Mammary epithelial cell (primary cell): Measurements from ENCODE around the gene TPSD1.

Source experiments
- CTCF ChIP-seq, 2 donors: IDR thresholded peaks in 1 of 2; conservative IDR thresholded peaks in 1 of 2; 2 replicates each; pipeline ENCODE4 v1.5.1; 2011 to 2012; ENCODE audit warnings: inconsistent platforms in 2 of 2, low read length in 2 of 2, mild to moderate bottlenecking in 2 of 2, control low read depth in 1 of 2, low read depth in 1 of 2; ENCODE audit not compliant: insufficient read depth in 1 of 2; ENCODE audit errors: extremely low read depth in 1 of 2
- EZH2 ChIP-seq: IDR thresholded peaks from 2 replicates; pipeline ENCODE4 v1.6.1; 2012; ENCODE audit warnings: low read length, inconsistent platforms, borderline replicate concordance

GRCh38 chr16:1275791-1276579, 20.1 kb downstream of the TPSD1 start:
- no peak for TF ChIP-seq CTCF (conservative IDR thresholded peaks at IDR 0.05 in 1 of 2, IDR thresholded peaks at IDR 0.05 in 1 of 2; ENCODE audit: extremely low read depth in 1 of 2, insufficient read depth in 1 of 2, low read depth in 1 of 2, low read length in 2 of 2)
- no peak for TF ChIP-seq EZH2
